ENCODE data around the gene CALCOCO1. TPM values are rescaled to one million over a fixed set of nuclear protein-coding genes. Genes with fewer than 3 reads are reported as not detected.
A peak's percentile ranks its signal among the peaks of the same experiment; 100 is the strongest.

Gene CALCOCO1
- total RNA-seq, 4 donors from 2014 or later: 121 to 219 (median 152) TPM

GRCh38 chr12:53743266-53744129 lies 16.2 kb upstream of the CALCOCO1 start:
- H3K4me3 ChIP-seq: no peak overlapping the region
- H3K36me3 ChIP-seq: no peaks in the 10 kb centered on the region
- peaks cover 0 to 4% of the 10 kb centered on the region in 2 donors for H3K27me3 ChIP-seq
- no peaks in the 10 kb centered on the region for H3K9me3 ChIP-seq
- DNase-seq: peak; percentile 48 to 63
- TF ChIP-seq POLR2A (IDR thresholded peaks at IDR 0.05): no peak
- TF ChIP-seq CTCF (IDR thresholded peaks at IDR 0.05): peak; percentile 82 to 95 (median 87)
- intact Hi-C loops (cut with DNase I; ENCODE audit: low total_unique reads): loop anchor here (5.0 to 10.0 kb wide), 2 partner anchors 41 to 199 kb away; no protein-coding TSS in a partner anchor
- H3K27ac ChIP-seq: no peak overlapping the region
- H3K4me1 ChIP-seq: peaks cover 0 to 9% of the 10 kb centered on the region in 2 donors

- intact Hi-C loops (cut with DNase I; ENCODE audit: low total_unique reads): loop anchor here (5.0 to 10.0 kb wide), 2 partner anchors 38 to 195 kb away; no protein-coding TSS in a partner anchor
These were observed 12.9 kb upstream of the CALCOCO1 start for GRCh38 chr12:53740130-53740491.

GRCh38 chr12:53739214-53740129 lies 12.2 kb upstream of the CALCOCO1 start:
- H3K27me3 ChIP-seq: peaks cover 0 to 7% of the 10 kb centered on the region in 2 donors
- H3K27ac ChIP-seq: no peak overlapping the region
- TF ChIP-seq POLR2A (IDR thresholded peaks at IDR 0.05) (no peak), CTCF (IDR thresholded peaks at IDR 0.05) (no peak)
- intact Hi-C loops (cut with DNase I; ENCODE audit: low total_unique reads): loop anchor here (5.0 to 10.0 kb wide), 2 partner anchors 37 to 195 kb away; no protein-coding TSS in a partner anchor
- no peaks in the 10 kb centered on the region for H3K36me3 ChIP-seq
- H3K9me3 ChIP-seq: no peaks in the 10 kb centered on the region
- no peak for DNase-seq
- peaks cover 0 to 9% of the 10 kb centered on the region in 2 donors for H3K4me1 ChIP-seq
- H3K4me3 ChIP-seq: peak overlapping the region in 1 of 2 donors; percentile 9

More at GRCh38 chr12:53740130-53740491, 12.9 kb upstream of the CALCOCO1 start:
- Histone ChIP-seq H3K36me3 (no peaks in the 10 kb centered on the region), H3K9me3 (no peaks in the 10 kb centered on the region), H3K4me3 (no peak overlapping the region), H3K27me3 (peaks cover 0 to 7% of the 10 kb centered on the region in 2 donors), H3K27ac (no peak overlapping the region), H3K4me1 (peaks cover 0 to 9% of the 10 kb centered on the region in 2 donors)
- DNase-seq: no peak
- no peak for TF ChIP-seq CTCF (IDR thresholded peaks at IDR 0.05)
- no peak for TF ChIP-seq POLR2A (IDR thresholded peaks at IDR 0.05)

GRCh38 chr12:53738406-53739213 lies 11.4 kb upstream of the CALCOCO1 start:
- no peak for TF ChIP-seq POLR2A (IDR thresholded peaks at IDR 0.05)
- no peak for TF ChIP-seq CTCF (IDR thresholded peaks at IDR 0.05)
- no peaks in the 10 kb centered on the region for H3K9me3 ChIP-seq
- intact Hi-C loops (cut with DNase I; ENCODE audit: low total_unique reads): no loop called here
- no peak overlapping the region for H3K4me3 ChIP-seq
- H3K27me3 ChIP-seq: peaks cover 0 to 7% of the 10 kb centered on the region in 2 donors
- H3K36me3 ChIP-seq: no peaks in the 10 kb centered on the region
- H3K27ac ChIP-seq: no peak overlapping the region
- DNase-seq: no peak
- peaks cover 0 to 9% of the 10 kb centered on the region in 2 donors for H3K4me1 ChIP-seq

All from uterus (tissue), 4 donors.